ENCODE data around the gene C2.
"Not testable (repeated sequence)": the region's sequence is repeated elsewhere in the genome, so short reads cannot be mapped to it uniquely, and the experiment has no call there.

The C2 gene

GRCh38 chr6:31930962-31931361 is 3.4 kb downstream of the C2 start:
- DNase-seq: no peak

- not testable (repeated sequence) for DNase-seq
These were observed 4.6 kb downstream of the C2 start for GRCh38 chr6:31932137-31932536.

- DNase-seq: no peak
These were observed 6.0 kb downstream of the C2 start for GRCh38 chr6:31933537-31933936.

- DNase-seq: no peak
These were observed 7.5 kb downstream of the C2 start for GRCh38 chr6:31935021-31935420.

GRCh38 chr6:31935823-31936222 is 8.3 kb downstream of the C2 start:
- no peak for DNase-seq

GRCh38 chr6:31940256-31940664 is 12.7 kb downstream of the C2 start:
- DNase-seq: no peak

- no peak for DNase-seq
These were observed 16.2 kb downstream of the C2 start for GRCh38 chr6:31943742-31944141.

- DNase-seq: no peak
These were observed 17.6 kb downstream of the C2 start for GRCh38 chr6:31945154-31945506.

- DNase-seq: no peak
These were observed 18.2 kb downstream of the C2 start, which contains the start of gene CFB for GRCh38 chr6:31945507-31946369. TSS of gene CFB (plus strand) at chr6:31946095. CDS start at chr6:31946222, 127 bp downstream.

- DNase-seq: no peak
These were observed 18.9 kb downstream of the C2 start for GRCh38 chr6:31946370-31946885.

- DNase-seq: no peak
These were observed 19.7 kb downstream of the C2 start for GRCh38 chr6:31947070-31947675.

- no peak for DNase-seq
These were observed 20.3 kb downstream of the C2 start for GRCh38 chr6:31947864-31948263.

- DNase-seq: no peak
These were observed 20.8 kb downstream of the C2 start for GRCh38 chr6:31948306-31948705.

GRCh38 chr6:31948753-31949413 is 21.4 kb downstream of the C2 start:
- DNase-seq: no peak

- DNase-seq: no peak
These were observed 22.5 kb downstream of the C2 start for GRCh38 chr6:31949926-31950548.

GRCh38 chr6:31952140-31952805 is 24.8 kb downstream of the C2 start:
- DNase-seq: no peak

GRCh38 chr6:31952890-31953289 is 25.4 kb downstream of the C2 start:
- no peak for DNase-seq

GRCh38 chr6:31954511-31954910 is 27.0 kb downstream of the C2 start:
- no peak for DNase-seq

- DNase-seq: no peak
These were observed 29.3 kb downstream of the C2 start for GRCh38 chr6:31956796-31957195.

- no peak for DNase-seq
These were observed 30.9 kb downstream of the C2 start for GRCh38 chr6:31958412-31958740.

- DNase-seq: peak; percentile 72
These were observed 31.5 kb downstream of the C2 start, which contains the start of the genes NELFE and SKIC2 for GRCh38 chr6:31958741-31959739. TSS of gene NELFE (minus strand) at chr6:31958971. CDS start at chr6:31958446, 525 bp downstream. TSS of gene SKIC2 (plus strand) at chr6:31959175. CDS start at chr6:31959193, 18 bp downstream.
